ENCODE data around the gene DCBLD1. TPM values are rescaled to one million over a fixed set of nuclear protein-coding genes. Genes with fewer than 3 reads are reported as not detected.

Gene DCBLD1
- total and polyA plus RNA-seq, 2 of the 13 experiments (the other 11 are each of a cell fraction or from before 2014, with no cell fraction given) = 23.2 to 41.5 TPM

DNA sequence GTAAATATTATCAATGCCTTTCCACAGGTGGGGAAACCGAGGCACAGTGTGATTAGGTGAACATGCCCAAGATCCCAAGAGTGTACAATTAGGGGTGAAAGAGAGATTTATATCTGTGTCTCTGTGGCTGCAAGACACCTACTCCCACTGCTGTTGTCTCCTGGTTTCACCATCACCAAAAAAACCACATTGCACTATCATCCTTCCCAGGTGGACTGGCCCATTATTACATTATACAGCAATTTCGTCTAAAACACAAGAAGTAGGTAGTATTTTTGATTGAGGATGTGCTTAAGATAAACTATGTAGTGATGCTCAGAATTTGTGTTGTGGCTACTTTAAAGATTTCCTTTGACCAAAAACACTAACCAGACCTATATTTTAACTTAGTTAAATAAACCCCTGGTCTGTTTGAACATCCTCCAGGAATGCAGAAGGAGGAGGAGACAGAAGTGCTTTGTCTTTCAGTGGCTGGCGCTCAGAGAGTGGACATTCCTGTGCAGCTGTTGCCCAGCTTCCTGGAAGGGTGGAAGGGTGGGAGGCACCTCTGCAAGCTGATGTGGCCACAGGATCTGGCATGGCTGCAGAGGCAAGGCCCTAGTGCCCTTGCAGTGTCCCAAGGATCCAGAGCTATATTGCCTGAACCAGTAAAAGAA is 23.8 kb downstream of the DCBLD1 start (continued):
- peak; percentile 80; the same call in 1 of the 2 replicates for TF ChIP-seq ZMYM4 (CRISPR knock-in tag; IDR thresholded peaks at IDR 0.05)
- no peak for TF ChIP-seq SIX1 (CRISPR knock-in tag; IDR thresholded peaks at IDR 0.05; ENCODE audit: borderline replicate concordance)
- no peak for TF ChIP-seq ZNF367 (CRISPR knock-in tag; IDR thresholded peaks at IDR 0.05; ENCODE audit: borderline replicate concordance)
- TF ChIP-seq, protein P1, sequence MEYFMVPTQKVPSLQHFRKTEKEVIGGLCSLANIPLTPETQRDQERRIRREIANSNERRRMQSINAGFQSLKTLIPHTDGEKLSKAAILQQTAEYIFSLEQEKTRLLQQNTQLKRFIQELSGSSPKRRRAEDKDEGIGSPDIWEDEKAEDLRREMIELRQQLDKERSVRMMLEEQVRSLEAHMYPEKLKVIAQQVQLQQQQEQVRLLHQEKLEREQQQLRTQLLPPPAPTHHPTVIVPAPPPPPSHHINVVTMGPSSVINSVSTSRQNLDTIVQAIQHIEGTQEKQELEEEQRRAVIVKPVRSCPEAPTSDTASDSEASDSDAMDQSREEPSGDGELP (IDR thresholded peaks at IDR 0.05; ENCODE audit: borderline replicate concordance, low read depth) = peak; percentile 70; the same call in 1 of the 2 replicates
- TF ChIP-seq, protein P2, sequence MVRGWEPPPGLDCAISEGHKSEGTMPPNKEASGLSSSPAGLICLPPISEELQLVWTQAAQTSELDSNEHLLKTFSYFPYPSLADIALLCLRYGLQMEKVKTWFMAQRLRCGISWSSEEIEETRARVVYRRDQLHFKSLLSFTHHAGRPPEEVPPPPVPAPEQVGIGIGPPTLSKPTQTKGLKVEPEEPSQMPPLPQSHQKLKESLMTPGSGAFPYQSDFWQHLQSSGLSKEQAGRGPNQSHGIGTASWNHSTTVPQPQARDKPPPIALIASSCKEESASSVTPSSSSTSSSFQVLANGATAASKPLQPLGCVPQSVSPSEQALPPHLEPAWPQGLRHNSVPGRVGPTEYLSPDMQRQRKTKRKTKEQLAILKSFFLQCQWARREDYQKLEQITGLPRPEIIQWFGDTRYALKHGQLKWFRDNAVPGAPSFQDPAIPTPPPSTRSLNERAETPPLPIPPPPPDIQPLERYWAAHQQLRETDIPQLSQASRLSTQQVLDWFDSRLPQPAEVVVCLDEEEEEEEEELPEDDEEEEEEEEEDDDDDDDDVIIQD (CRISPR knock-in tag; IDR thresholded peaks at IDR 0.05; ENCODE audit: low read depth) = 0 out of 2 replicates have a peak, but pooled peaks have one; percentile 59
- TF ChIP-seq TGIF2 (CRISPR knock-in tag; IDR thresholded peaks at IDR 0.05) = peak; percentile 29; the same call in 1 of the 2 replicates
- peak; percentile 86 for TF ChIP-seq KDM1A (CRISPR knock-in tag; IDR thresholded peaks at IDR 0.05)
- peak; percentile 53; the same call in 1 of the 2 replicates for TF ChIP-seq HDAC1 (CRISPR knock-in tag; IDR thresholded peaks at IDR 0.05)
- peak; percentile 25 for TF ChIP-seq PRPF4 (IDR thresholded peaks at IDR 0.05; ENCODE audit: low read depth, low read length, poor library complexity, severe bottlenecking)
- no peak for TF ChIP-seq MBD4 (IDR thresholded peaks at IDR 0.05; ENCODE audit: borderline replicate concordance, low read length)
- no peak for TF ChIP-seq GPN1 (CRISPR knock-in tag; IDR thresholded peaks at IDR 0.05; ENCODE audit: borderline replicate concordance)
- TF ChIP-seq ATAD3A (CRISPR knock-in tag; IDR thresholded peaks at IDR 0.05) = no peak
- no peak for TF ChIP-seq MYNN (CRISPR knock-in tag; IDR thresholded peaks at IDR 0.05; ENCODE audit: low read depth)
- TF ChIP-seq ZNF331 (CRISPR knock-in tag; IDR thresholded peaks at IDR 0.05) = peak; percentile 68
- peak; percentile 41; the same call in 1 of the 2 replicates for TF ChIP-seq RXRB (CRISPR knock-in tag; IDR thresholded peaks at IDR 0.05; ENCODE audit: borderline replicate concordance)
- TF ChIP-seq ELF1 (CRISPR knock-in tag; IDR thresholded peaks at IDR 0.05) = peak; percentile 65
- no peak for TF ChIP-seq CREB1 (IDR thresholded peaks at IDR 0.05)
- TF ChIP-seq CREB1 (CRISPR knock-in tag; IDR thresholded peaks at IDR 0.05) = no peak; the same call in 1 of the 2 replicates
- no peak for TF ChIP-seq THAP9 (CRISPR knock-in tag; IDR thresholded peaks at IDR 0.05; ENCODE audit: borderline replicate concordance)
- TF ChIP-seq CCDC6 (CRISPR knock-in tag; IDR thresholded peaks at IDR 0.05) = no peak
- TF ChIP-seq HNRNPLL (IDR thresholded peaks at IDR 0.05; ENCODE audit: low read depth, low read length, poor library complexity, severe bottlenecking) = no peak
- TF ChIP-seq CREM (IDR thresholded peaks at IDR 0.05) = peak; percentile 16; the same call in 1 of the 2 replicates
- TF ChIP-seq CREM (CRISPR knock-in tag; IDR thresholded peaks at IDR 0.05) = no peak
- no peak for TF ChIP-seq ZNF530 (CRISPR knock-in tag; IDR thresholded peaks at IDR 0.05; ENCODE audit: low read depth)
- no peak for TF ChIP-seq ZNF672 (CRISPR knock-in tag; IDR thresholded peaks at IDR 0.05)
- no peak for TF ChIP-seq NPAS2 (CRISPR knock-in tag; IDR thresholded peaks at IDR 0.05; ENCODE audit: borderline replicate concordance)
- peak; percentile 49; the same call in 1 of the 2 replicates for TF ChIP-seq IRF2 (CRISPR knock-in tag; IDR thresholded peaks at IDR 0.05)
